T47D (cell line): ENCODE data around the gene PRAMEF4.
"Not testable (repeated sequence)": the region's sequence is repeated elsewhere in the genome, so short reads cannot be mapped to it uniquely, and the experiment has no call there.

ENCODE experiments used
- DNase-seq, 2 experiments: peaks; one replicate each; pipeline versions ENCODE4 v3.0.0 to v3.0.0-alpha.2; 2011 to 2012; ENCODE audit warnings: low read depth in 1 of 2, low spot score in 1 of 2
- JUND ChIP-seq: IDR thresholded peaks from 2 replicates; pipeline ENCODE4 v1.6.1; 2012; ENCODE audit warnings: low read depth
- in situ Hi-C: cut with HindIII; loops from 2 replicates; pipeline ENCODE4 v1.10.0; 2016; ENCODE audit warnings: low sequenced_read_pairs, low pct_unique_long_range_greater_than_20kb

PRAMEF4 gene

DNA sequence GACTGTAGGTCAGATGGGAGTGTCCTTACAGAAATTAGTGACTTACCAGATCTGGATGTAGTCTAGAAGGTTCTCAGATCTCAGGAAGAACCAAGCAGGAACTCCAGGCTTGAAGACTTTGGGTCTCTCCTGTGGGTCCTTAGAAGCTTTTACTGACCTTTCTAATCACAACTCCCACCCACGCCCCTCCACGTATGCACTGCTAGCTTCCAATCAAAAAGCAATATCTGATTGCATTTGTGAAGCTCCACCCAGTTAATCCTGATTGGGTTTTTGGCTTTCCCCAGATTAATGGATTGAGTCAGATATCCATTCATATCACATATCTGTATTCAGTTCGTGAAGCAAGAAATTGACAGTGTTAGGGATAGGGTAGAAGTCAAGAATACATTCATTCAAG lies at the start of gene PRAMEF4:
PRAMEF4 (minus strand) TSS at position 101 of the 400 bp plus-strand sequence. CDS start 2,807 bp downstream, outside the sequence.
- in situ Hi-C loops, DNase-seq: not testable (repeated sequence)

DNA sequence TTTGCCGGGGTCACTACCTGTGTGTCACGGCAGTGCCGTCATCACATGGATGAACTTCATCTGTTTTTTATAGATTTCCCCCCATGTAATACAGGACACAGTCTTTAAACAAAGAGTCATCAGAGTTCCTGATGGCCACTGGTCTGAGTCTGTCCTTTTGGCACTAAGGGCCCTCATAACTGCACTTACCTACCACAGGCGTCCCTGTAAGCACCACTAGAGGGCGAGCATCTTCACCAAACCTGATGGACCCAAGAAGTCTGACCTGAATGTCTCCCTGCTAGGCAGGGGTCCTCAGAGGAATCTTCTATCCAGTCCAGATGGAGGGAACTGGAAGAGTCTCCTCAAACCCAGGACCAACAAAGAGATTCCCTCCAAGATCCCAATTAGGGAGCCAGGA lies 38.4 kb upstream of the PRAMEF4 start:
- in situ Hi-C loops, DNase-seq: not testable (repeated sequence)

DNA sequence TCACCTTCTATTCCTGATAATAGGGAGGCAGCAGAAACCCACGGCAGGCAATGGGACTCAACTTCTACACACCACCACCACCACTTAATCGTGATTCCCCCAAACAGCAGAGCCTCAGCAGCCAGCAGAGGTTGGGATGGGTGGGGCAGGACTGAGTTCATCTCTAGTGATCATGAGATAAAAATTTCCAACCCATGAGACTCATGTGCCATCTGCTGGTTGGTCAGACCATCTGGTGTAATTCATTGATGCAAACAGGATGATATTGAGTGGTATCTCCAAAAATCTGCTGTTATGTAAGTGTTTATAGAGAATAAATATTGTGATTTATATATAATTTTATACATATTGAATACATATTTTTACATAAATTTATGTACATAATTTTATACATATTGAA lies 35.7 kb upstream of the PRAMEF4 start:
- DNase-seq, in situ Hi-C loops: not testable (repeated sequence)

DNA sequence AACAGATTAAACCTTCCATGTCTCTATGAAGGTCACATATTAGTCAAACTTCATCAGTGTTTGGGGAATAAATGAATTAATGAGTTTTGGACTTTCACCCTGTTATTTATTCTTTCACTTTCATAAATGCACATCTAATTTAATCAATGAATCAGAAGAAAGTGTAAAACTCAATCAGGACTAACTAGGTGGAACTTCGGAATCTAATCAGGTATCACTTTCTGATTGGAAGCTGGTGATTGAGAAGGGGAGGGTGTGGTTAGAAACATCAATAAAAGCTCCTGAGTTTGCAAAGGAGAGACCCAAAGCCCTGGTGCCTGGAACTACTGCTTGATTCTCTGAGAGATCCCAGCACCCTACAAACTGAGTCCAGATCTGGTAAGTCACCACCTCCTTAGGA lies 30.3 kb upstream of the PRAMEF4 start, which contains the start of gene PRAMEF7:
PRAMEF7 (plus strand) TSS at position 301 of the 400 bp plus-strand sequence. CDS start 1,083 bp downstream, outside the sequence.
- in situ Hi-C loops, DNase-seq: not testable (repeated sequence)

DNA sequence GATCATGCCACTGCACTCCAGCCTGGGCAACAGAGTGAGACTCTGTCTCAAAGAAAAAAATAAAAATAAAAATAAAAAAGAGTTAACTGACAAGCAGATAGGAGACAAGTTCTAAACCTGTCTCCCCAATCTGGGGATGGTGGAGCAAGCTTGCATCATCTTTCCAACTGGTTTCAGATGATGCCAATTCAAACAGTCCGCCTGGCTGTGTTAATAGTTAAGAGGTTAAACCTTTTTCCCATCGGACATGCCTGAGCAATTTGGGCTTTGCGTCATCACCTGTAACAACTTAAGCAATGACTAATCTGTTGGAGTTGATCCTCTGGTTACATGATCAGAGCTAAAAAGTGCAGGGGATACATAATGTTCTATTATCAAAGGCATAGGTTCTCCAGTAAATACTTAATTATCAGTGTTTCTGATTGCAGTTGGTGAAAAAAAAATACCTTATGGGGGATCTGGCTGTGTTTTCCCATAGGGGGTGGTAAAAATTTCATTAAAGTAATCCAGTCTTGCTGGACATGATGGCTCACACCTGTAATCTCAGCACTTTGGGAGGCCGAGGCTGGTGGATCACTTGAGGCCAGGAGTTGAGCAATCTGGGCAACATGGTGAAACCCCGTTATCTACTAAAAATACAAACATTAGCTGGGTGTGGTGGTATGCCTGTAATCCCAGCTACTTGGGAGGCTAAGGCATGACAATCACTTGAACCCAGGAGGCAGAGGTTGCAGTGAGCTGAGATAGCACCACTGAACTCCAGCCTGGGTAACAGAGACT lies 18.0 kb upstream of the PRAMEF4 start:
- in situ Hi-C loops, result not testable (repeated sequence)

DNA sequence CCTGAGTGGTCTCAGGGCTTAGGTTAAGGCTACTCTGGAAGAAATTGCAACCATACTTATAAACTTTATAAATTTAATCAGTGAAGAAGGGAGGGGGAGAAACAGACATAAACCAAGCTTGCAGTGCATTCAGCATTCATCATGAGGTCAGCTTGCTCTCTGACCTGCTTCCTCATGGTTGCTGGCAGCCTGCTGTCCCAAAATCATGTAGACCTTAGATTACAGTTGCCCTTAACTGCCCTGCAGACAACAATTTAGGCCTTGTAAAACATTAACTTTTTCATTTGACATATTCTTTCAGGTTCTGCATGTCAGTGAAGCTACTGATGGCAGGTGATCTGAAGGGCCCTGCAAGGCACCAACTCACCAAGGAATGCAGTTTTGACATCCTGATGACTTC lies 13.2 kb upstream of the PRAMEF4 start:
- DNase-seq, in situ Hi-C loops: not testable (repeated sequence)

More for the DNA sequence above, 18.0 kb upstream of the PRAMEF4 start:
- not testable (repeated sequence) for DNase-seq

DNA sequence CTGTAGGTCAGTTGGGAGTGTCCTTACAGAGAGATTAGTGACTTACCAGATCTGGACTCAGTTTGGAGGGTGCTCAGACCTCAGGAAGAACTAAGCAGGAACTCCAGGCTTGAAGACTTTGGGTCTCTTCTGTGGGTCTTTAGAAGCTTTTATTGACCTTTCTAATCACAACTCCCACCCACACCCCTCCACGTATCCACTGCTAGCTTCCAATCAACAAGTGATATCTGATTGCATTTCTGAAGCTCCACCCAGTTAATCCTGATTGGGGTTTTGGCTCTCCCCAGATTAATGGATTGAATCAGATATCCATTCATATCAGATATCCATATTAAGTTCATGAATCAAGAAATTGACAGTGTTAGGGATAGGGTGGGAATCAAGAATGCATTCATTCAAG lies 12.2 kb upstream of the PRAMEF4 start, which contains the start of gene PRAMEF10:
PRAMEF10 (minus strand) TSS at position 101 of the 400 bp plus-strand sequence. CDS start 2,423 bp downstream, outside the sequence.
- DNase-seq, in situ Hi-C loops: not testable (repeated sequence)

DNA sequence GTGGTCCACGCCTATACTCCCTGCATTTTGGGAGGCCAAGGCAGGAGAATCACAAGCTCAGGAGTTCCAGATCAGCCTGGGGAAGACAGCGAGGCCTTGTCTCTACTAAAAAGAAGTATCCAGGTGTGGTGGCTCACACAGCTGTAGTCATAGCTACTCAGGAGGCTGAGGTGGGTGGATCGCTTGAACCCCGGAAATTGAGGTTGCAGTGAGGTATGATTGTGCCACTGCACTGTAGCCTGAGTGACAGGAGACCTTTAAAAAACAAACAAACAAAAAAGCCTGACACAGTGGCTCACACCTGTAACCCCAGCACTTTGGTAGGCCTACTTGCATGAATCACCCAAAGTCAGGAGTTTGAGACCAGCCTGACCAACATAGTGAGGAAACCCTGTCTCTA lies 7.5 kb downstream of the PRAMEF4 start:
- DNase-seq, in situ Hi-C loops: not testable (repeated sequence)

DNA sequence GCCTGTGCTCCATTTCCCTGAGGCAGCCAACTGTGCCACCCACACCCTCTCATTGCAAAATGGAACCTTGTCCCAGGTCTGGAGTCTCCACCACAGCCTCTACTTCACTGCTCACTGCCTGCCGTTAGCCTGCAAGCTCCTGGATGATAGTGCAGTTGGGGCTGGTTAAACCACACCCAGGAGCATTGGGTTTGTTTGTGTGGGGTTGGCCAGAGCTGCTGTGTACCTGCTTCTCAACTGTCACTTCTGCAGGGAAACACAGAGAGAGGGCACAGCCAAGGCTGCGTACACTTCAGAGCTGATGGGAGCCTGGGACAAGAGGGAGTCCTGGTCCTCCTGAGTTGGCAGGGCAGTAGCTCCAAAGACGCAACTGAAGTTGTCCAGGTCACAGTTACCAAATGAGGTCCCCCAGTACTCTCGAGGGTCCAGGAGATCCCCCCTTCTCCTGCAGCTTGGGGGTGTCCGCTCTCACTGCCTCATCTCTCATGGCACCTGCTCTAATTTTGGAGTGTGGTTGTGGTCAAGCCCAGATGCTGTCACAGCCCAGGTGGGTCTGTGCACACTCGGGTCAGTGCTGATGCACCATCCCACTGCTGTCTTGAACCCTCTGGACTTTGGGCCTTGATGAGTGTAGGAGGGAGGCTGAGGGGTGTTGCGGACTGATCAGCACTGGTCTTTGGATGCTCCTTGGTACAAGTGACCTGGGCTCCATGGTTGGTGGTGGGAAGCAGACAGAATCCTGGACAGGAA lies 22.7 kb downstream of the PRAMEF4 start:
- DNase-seq, in situ Hi-C loops: not testable (repeated sequence)

DNA sequence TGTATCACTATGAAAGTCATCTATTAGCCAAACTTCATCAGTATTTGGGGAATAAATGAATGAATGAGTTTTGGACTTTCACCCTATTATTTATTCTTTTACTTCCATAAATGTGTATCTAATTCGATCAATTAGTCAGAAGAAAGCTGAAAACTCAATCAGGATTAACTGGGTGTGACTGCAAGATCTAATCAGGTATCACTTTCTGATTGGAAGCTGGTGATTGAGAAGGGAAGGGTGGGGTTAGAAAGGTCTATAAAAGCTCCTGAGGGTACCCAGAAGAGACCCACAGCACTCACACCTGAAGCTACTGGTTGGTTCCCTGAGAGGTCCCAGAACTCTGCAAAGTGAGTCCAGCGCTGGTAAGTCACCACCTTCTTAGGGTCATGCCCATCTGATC lies 29.2 kb downstream of the PRAMEF4 start, which contains the start of gene PRAMEF2:
PRAMEF2 (plus strand) TSS at position 301 of the 400 bp plus-strand sequence. CDS start 1,924 bp downstream, outside the sequence.
- in situ Hi-C loops, DNase-seq: not testable (repeated sequence)

DNA sequence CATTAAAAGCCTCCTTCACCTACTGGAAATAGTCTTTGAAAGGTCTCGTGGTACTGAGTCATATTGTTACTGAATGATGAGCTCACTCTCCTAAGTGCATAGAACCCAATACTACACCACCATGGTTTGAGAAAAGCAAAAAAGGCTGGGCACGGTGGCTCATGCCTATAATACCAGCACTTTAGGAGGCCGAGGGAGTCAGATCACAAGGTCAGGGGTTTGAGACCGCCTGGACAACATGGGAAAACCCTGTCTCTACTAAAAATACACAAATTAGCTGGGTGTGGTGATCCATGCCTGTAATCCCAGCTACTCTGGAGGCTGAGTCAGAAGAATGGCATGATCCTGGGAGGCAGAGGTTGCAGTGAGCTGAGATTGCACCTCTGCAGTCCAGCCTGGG lies 34.2 kb downstream of the PRAMEF4 start:
- TF ChIP-seq JUND, result no peak
- DNase-seq, result no peak
- in situ Hi-C loops, result no loop called here

DNA sequence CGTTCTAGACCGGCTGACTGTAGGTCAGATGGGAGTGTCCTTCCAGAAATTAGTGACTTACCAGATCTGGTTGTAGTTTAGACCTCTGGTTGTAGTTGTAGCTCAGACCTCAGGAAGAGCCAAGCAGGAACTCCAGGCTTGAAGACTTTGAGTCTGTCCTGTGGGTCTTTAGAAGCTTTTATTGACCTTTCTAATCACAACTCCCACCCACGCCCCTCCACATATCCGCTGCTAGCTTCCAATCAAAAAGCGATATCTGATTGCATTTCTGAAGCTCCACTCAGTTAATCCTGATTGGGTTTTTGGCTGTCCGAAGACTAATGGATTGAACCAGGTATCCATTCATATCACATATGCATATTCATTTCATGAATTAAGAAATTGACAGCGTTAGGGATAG lies 37.4 kb downstream of the PRAMEF4 start, which contains the start of gene HNRNPCL1:
HNRNPCL1 (minus strand) TSS at position 101 of the 400 bp plus-strand sequence. CDS start 431 bp downstream, outside the sequence.
- DNase-seq, in situ Hi-C loops: not testable (repeated sequence)

DNA sequence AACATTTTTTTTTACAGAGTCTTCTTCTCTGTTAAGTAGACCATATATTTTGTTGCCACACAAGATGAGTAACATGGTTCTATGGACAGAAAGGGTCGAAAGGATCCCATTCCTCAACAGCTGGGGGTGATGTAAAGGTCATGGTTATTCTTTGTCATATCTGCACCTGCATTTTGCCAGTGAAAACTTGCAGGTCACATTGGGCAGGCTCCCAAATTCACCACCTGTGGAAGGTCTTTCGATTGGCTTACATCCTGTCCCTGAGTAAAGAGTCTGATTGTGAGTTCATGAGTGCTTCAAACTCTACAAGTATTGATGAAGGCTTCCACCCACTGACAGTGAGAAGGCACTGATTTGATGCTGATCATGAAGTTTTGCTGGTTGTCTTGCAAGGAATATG lies 52.8 kb downstream of the PRAMEF4 start:
- DNase-seq, in situ Hi-C loops: not testable (repeated sequence)

DNA sequence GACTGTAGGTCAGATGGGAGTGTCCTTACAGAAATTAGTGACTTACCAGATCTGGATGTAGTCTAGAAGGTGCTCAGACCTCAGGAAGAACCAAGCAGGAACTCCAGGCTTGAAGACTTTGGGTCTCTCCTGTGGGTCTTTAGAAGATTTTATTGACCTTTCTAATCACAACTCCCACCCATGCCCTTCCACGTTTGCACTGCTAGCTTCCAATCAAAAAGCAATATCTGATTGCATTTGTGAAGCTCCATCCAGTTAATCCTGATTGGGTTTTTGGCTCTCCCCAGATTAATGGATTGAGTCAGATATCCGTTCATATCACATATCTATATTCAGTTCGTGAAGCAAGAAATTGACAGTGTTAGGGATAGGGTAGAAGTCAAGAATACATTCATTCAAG lies 54.7 kb downstream of the PRAMEF4 start, which contains the start of gene PRAMEF11:
PRAMEF11 (minus strand) TSS at position 101 of the 400 bp plus-strand sequence. CDS start 2,621 bp downstream, outside the sequence.
- in situ Hi-C loops, DNase-seq: not testable (repeated sequence)
